ENCODE results near the gene INCENP. TPM values are rescaled to one million over a fixed set of nuclear protein-coding genes. Genes with fewer than 3 reads are reported as not detected.

INCENP gene
- polyA plus RNA-seq, 1 donor from 2014 or later: 5.9 TPM

- Histone ChIP-seq H3K9me2 (ENCODE audit: insufficient read depth, low read length) (no peaks in the 10 kb centered on the region), H3K79me2 (replicated peaks; ENCODE audit: insufficient read depth, low read length) (no peaks in the 10 kb centered on the region), H2AFZ (ENCODE audit: low read depth, low read length) (no peak overlapping the region), H3K9me3 (ENCODE audit: low read length) (no peaks in the 10 kb centered on the region), H3K27ac (ENCODE audit: low read length) (no peak overlapping the region), H3K4me2 (ENCODE audit: low read length) (no peak overlapping the region), H3K27me3 (ENCODE audit: insufficient read depth, low read depth, low read length) (no peaks in the 10 kb centered on the region), H3K36me3 (ENCODE audit: insufficient read depth, low read length) (no peaks in the 10 kb centered on the region), H4K20me1 (ENCODE audit: insufficient read depth) (no peaks in the 10 kb centered on the region), H3K9ac (ENCODE audit: low read length) (no peak overlapping the region), H3F3A (ENCODE audit: insufficient read depth, low read length, poor library complexity, severe bottlenecking) (no peaks in the 10 kb centered on the region), H3K4me3 (ENCODE audit: low read length) (no peak overlapping the region)
- TF ChIP-seq TAF1 (IDR thresholded peaks at IDR 0.05; ENCODE audit: low read depth) (no peak), MXI1 (conservative IDR thresholded peaks at IDR 0.05; ENCODE audit: poor library complexity, severe bottlenecking) (no peak), REST (IDR thresholded peaks at IDR 0.05; ENCODE audit: borderline replicate concordance) (no peak), EP300 (conservative IDR thresholded peaks at IDR 0.05; ENCODE audit: poor library complexity, severe bottlenecking) (no peak), CTCF (IDR thresholded peaks at IDR 0.05; ENCODE audit: poor library complexity, severe bottlenecking) (no peak), POLR2AphosphoS5 (IDR thresholded peaks at IDR 0.05) (no peak), SMC3 (conservative IDR thresholded peaks at IDR 0.05; ENCODE audit: poor library complexity) (no peak), RAD21 (conservative IDR thresholded peaks at IDR 0.05) (no peak), EZH2 (IDR thresholded peaks at IDR 0.05; ENCODE audit: borderline replicate concordance, insufficient read depth, low read length, poor library complexity, severe bottlenecking) (no peak)
Observed at GRCh38 chr11:62149986-62150886, 26.4 kb downstream of the INCENP start.

- Histone ChIP-seq H3K36me3 (ENCODE audit: insufficient read depth, low read length) (no peaks in the 10 kb centered on the region), H3K4me2 (ENCODE audit: low read length) (no peak overlapping the region), H2AFZ (ENCODE audit: low read depth, low read length) (no peak overlapping the region), H3K9ac (ENCODE audit: low read length) (no peak overlapping the region), H3K9me3 (ENCODE audit: low read length) (no peaks in the 10 kb centered on the region), H3K27me3 (ENCODE audit: insufficient read depth, low read depth, low read length) (no peaks in the 10 kb centered on the region), H3K9me2 (ENCODE audit: insufficient read depth, low read length) (no peaks in the 10 kb centered on the region), H3K4me3 (ENCODE audit: low read length) (no peak overlapping the region), H4K20me1 (ENCODE audit: insufficient read depth) (no peaks in the 10 kb centered on the region), H3K27ac (ENCODE audit: low read length) (no peak overlapping the region), H3F3A (ENCODE audit: insufficient read depth, low read length, poor library complexity, severe bottlenecking) (no peaks in the 10 kb centered on the region), H3K79me2 (replicated peaks; ENCODE audit: insufficient read depth, low read length) (no peaks in the 10 kb centered on the region)
- TF ChIP-seq MXI1 (conservative IDR thresholded peaks at IDR 0.05; ENCODE audit: poor library complexity, severe bottlenecking): no peak
Observed at GRCh38 chr11:62150887-62151736, 27.3 kb downstream of the INCENP start.
